HEK293 (cell line): ENCODE data around the gene MCAM.

Source experiments
- SCRT2 ChIP-seq: fragments of 450-650 bp; formaldehyde crosslinking; IDR thresholded peaks from 2 replicates; pipeline ENCODE4 v1.5.1; 2016; ENCODE audit warnings: missing biosample characterization, missing genetic modification characterization
- TCF7L2 ChIP-seq: IDR thresholded peaks from 2 replicates; pipeline ENCODE4 v1.6.1; 2011; ENCODE audit warnings: low read depth, mild to moderate bottlenecking, inconsistent platforms, low read length, moderate library complexity, borderline replicate concordance
- ZNF274 ChIP-seq, 2 experiments: fragments of 200-500 bp in 1 of 2; fragments of 450-650 bp in 1 of 2; sonication (Bioruptor generic) in 1 of 2; formaldehyde crosslinking in 1 of 2; IDR thresholded peaks; 2 replicates each; pipeline versions ENCODE4 v1.5.1 to v1.6.1; 2014 to 2016; ENCODE audit warnings: borderline replicate concordance in 1 of 2, inconsistent platforms in 1 of 2, low read length in 1 of 2, missing biosample characterization in 1 of 2, missing genetic modification characterization in 1 of 2
- ZNF514 ChIP-seq: fragments of 450-650 bp; formaldehyde crosslinking; IDR thresholded peaks from 2 replicates; pipeline ENCODE4 v1.5.1; 2016; ENCODE audit warnings: missing biosample characterization, missing genetic modification characterization
- ZNF76 ChIP-seq: fragments of 450-650 bp; formaldehyde crosslinking; IDR thresholded peaks from 2 replicates; pipeline ENCODE4; 2016; ENCODE audit warnings: low read depth, missing biosample characterization, missing genetic modification characterization, borderline replicate concordance
- TF ChIP-seq, protein P1 (sequence below): IDR thresholded peaks from 2 replicates; pipeline ENCODE4 v1.6.1; 2011; ENCODE audit warnings: mild to moderate bottlenecking, low read depth, low read length, borderline replicate concordance
- TF ChIP-seq, protein P2 (sequence below): fragments of 450-650 bp; formaldehyde crosslinking; optimal IDR thresholded peaks from 2 replicates; pipeline ENCODE3; 2016; ENCODE audit warnings: missing biosample characterization, mild to moderate bottlenecking, missing genetic modification characterization

DNA sequence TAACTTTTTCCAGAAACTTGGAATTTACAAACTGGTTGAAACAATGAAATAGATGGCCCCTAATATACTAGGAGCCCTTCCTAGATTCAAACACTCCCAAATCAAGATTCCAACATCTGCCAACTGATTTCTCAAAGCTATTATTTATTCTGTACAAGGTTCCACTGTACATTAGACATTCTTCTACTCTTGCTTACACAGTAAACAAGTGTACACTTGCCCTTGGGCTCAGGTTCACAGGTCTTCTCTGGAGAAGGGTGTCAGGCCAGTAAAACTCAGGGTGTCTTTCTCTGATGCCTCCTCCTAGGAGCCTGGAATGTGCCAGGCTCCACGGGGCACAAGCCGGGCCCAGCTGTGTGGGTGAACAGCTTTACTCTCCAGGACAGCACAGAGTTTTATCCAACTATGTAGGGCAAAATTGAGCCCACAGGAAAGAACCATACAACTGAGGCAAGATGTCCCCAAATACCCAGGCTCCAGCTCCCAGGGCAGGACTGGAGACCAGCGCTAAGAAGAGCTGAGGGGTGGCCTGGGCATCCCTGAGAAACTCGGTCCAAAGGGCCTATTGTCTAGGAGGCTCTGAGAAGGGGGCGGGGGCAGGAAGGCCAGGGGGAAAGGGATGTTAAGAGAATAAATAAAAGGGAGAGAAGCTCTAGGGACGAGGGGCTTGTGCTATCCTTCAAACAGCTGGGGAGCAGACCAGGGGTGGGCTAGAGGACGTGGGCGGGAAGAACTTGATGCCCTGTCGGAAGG, 38.3 kb upstream of the MCAM start:
- TF ChIP-seq, protein P1, sequence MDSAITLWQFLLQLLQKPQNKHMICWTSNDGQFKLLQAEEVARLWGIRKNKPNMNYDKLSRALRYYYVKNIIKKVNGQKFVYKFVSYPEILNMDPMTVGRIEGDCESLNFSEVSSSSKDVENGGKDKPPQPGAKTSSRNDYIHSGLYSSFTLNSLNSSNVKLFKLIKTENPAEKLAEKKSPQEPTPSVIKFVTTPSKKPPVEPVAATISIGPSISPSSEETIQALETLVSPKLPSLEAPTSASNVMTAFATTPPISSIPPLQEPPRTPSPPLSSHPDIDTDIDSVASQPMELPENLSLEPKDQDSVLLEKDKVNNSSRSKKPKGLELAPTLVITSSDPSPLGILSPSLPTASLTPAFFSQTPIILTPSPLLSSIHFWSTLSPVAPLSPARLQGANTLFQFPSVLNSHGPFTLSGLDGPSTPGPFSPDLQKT = no peak
- TF ChIP-seq, protein P2, sequence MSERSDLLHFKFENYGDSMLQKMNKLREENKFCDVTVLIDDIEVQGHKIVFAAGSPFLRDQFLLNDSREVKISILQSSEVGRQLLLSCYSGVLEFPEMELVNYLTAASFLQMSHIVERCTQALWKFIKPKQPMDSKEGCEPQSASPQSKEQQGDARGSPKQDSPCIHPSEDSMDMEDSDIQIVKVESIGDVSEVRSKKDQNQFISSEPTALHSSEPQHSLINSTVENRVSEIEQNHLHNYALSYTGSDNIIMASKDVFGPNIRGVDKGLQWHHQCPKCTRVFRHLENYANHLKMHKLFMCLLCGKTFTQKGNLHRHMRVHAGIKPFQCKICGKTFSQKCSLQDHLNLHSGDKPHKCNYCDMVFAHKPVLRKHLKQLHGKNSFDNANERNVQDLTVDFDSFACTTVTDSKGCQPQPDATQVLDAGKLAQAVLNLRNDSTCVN (tag by site-specific recombination) = no peak
- TF ChIP-seq ZNF514 (no peak), ZNF76 (tag by site-specific recombination) (no peak), ZNF274 (IDR thresholded peaks at IDR 0.05; ENCODE audit: low read length) (no peak), ZNF274 (tag by site-specific recombination; IDR thresholded peaks at IDR 0.05; ENCODE audit: borderline replicate concordance) (no peak), SCRT2 (no peak), TCF7L2 (no peak)
